ENCODE results near the gene GFRA3.

Gene GFRA3

GRCh38 chr5:138230261-138230660 is 44.2 kb downstream of the GFRA3 start:
- ChIA-PET POLR2A (interaction anchor here (1.0 kb wide), 1 partner anchor 27 kb away, joined by 3 read pairs; no protein-coding TSS in a partner anchor), CTCF (interaction anchor here (0.6 to 14.6 kb wide), 5 partner anchors 13 to 1041 kb away, joined by 3 to 135 read pairs (median 3); no protein-coding TSS in a partner anchor)
- no peaks in the 10 kb centered on the region for H3K36me3 ChIP-seq (ENCODE audit: control insufficient read depth in 4 of 4, insufficient read depth in 4 of 4, low read length in 3 of 4)
- DNase-seq: no peak
- H3K27ac ChIP-seq (ENCODE audit: insufficient read depth in 1 of 2, low read depth in 1 of 2, low read length in 2 of 2, poor library complexity in 1 of 2, severe bottlenecking in 2 of 2): no peak overlapping the region
- H3K4me3 ChIP-seq (ENCODE audit: control insufficient read depth in 1 of 7, extremely low read depth in 1 of 7, insufficient read depth in 4 of 7, low read depth in 2 of 7, low read length in 6 of 7): no peak overlapping the region
- H3K27me3 ChIP-seq (replicated peaks in 2 of 5; ENCODE audit: control insufficient read depth in 4 of 5, insufficient read depth in 5 of 5, low read length in 4 of 5): peaks cover 0 to 5% (median 0%) of the 10 kb centered on the region in 5 experiments
- H3K4me1 ChIP-seq (ENCODE audit: control extremely low read depth in 1 of 4, control insufficient read depth in 4 of 4, insufficient read depth in 4 of 4, low read length in 3 of 4): peaks cover 0 to 8% (median 5%) of the 10 kb centered on the region in 4 experiments
- H3K9me3 ChIP-seq (ENCODE audit: control extremely low read depth in 1 of 5, control insufficient read depth in 4 of 5, insufficient read depth in 2 of 5, low read depth in 1 of 5, low read length in 4 of 5): peaks cover 2 to 17% (median 9%) of the 10 kb centered on the region in 5 experiments

- no peak overlapping the region for H3K27ac ChIP-seq (ENCODE audit: insufficient read depth in 1 of 2, low read depth in 1 of 2, low read length in 2 of 2, poor library complexity in 1 of 2, severe bottlenecking in 2 of 2)
- WGBS (ENCODE audit: insufficient coverage): 44% methylated on average over 2 of the region's 6 CpGs
- H3K4me1 ChIP-seq (ENCODE audit: control extremely low read depth in 1 of 4, control insufficient read depth in 4 of 4, insufficient read depth in 4 of 4, low read length in 3 of 4): peaks cover 0 to 8% (median 5%) of the 10 kb centered on the region in 4 experiments
- H3K9me3 ChIP-seq (ENCODE audit: control extremely low read depth in 1 of 5, control insufficient read depth in 4 of 5, insufficient read depth in 2 of 5, low read depth in 1 of 5, low read length in 4 of 5): peaks cover 2 to 17% (median 9%) of the 10 kb centered on the region in 5 experiments
- H3K4me3 ChIP-seq (ENCODE audit: control insufficient read depth in 1 of 7, extremely low read depth in 1 of 7, insufficient read depth in 4 of 7, low read depth in 2 of 7, low read length in 6 of 7): no peak overlapping the region
- peaks cover 0 to 5% (median 0%) of the 10 kb centered on the region in 5 experiments for H3K27me3 ChIP-seq (replicated peaks in 2 of 5; ENCODE audit: control insufficient read depth in 4 of 5, insufficient read depth in 5 of 5, low read length in 4 of 5)
- POLR2A ChIA-PET: interaction anchor here (1.0 kb wide), 1 partner anchor 28 kb away, joined by 3 read pairs; no protein-coding TSS in a partner anchor
- no peak for DNase-seq
- CTCF ChIA-PET: interaction anchor here (0.6 to 14.6 kb wide), 4 partner anchors 13 to 54 kb away, joined by 3 to 135 read pairs (median 4); no protein-coding TSS in a partner anchor
- H3K36me3 ChIP-seq (ENCODE audit: control insufficient read depth in 4 of 4, insufficient read depth in 4 of 4, low read length in 3 of 4): no peaks in the 10 kb centered on the region
Measured at GRCh38 chr5:138229387-138229786, 45.0 kb downstream of the GFRA3 start.

GRCh38 chr5:138226910-138227309 is 47.5 kb downstream of the GFRA3 start:
- Histone ChIP-seq H3K27ac (ENCODE audit: insufficient read depth in 1 of 2, low read depth in 1 of 2, low read length in 2 of 2, poor library complexity in 1 of 2, severe bottlenecking in 2 of 2) (no peak overlapping the region), H3K27me3 (replicated peaks in 2 of 5; ENCODE audit: control insufficient read depth in 4 of 5, insufficient read depth in 5 of 5, low read length in 4 of 5) (peaks cover 0 to 5% (median 0%) of the 10 kb centered on the region in 5 experiments), H3K4me1 (ENCODE audit: control extremely low read depth in 1 of 4, control insufficient read depth in 4 of 4, insufficient read depth in 4 of 4, low read length in 3 of 4) (peaks cover 0 to 12% (median 8%) of the 10 kb centered on the region in 4 experiments), H3K9me3 (ENCODE audit: control extremely low read depth in 1 of 5, control insufficient read depth in 4 of 5, insufficient read depth in 2 of 5, low read depth in 1 of 5, low read length in 4 of 5) (peaks cover 2 to 17% (median 9%) of the 10 kb centered on the region in 5 experiments), H3K4me3 (ENCODE audit: control insufficient read depth in 1 of 7, extremely low read depth in 1 of 7, insufficient read depth in 4 of 7, low read depth in 2 of 7, low read length in 6 of 7) (no peak overlapping the region), H3K36me3 (ENCODE audit: control insufficient read depth in 4 of 4, insufficient read depth in 4 of 4, low read length in 3 of 4) (no peaks in the 10 kb centered on the region)
- peak in 2 of 3 donors; percentile 67 to 72 for DNase-seq
- ChIA-PET CTCF (interaction anchor here (0.6 to 14.6 kb wide), 4 partner anchors 8 to 56 kb away, joined by 3 to 135 read pairs (median 83); no protein-coding TSS in a partner anchor), POLR2A (no interaction called here)

- Histone ChIP-seq H3K36me3 (ENCODE audit: control insufficient read depth in 4 of 4, insufficient read depth in 4 of 4, low read length in 3 of 4) (no peaks in the 10 kb centered on the region), H3K27me3 (replicated peaks in 2 of 5; ENCODE audit: control insufficient read depth in 4 of 5, insufficient read depth in 5 of 5, low read length in 4 of 5) (peaks cover 0 to 5% (median 0%) of the 10 kb centered on the region in 5 experiments), H3K4me1 (ENCODE audit: control extremely low read depth in 1 of 4, control insufficient read depth in 4 of 4, insufficient read depth in 4 of 4, low read length in 3 of 4) (peaks cover 0 to 10% (median 2%) of the 10 kb centered on the region in 4 experiments), H3K27ac (ENCODE audit: insufficient read depth in 1 of 2, low read depth in 1 of 2, low read length in 2 of 2, poor library complexity in 1 of 2, severe bottlenecking in 2 of 2) (no peak overlapping the region), H3K9me3 (ENCODE audit: control extremely low read depth in 1 of 5, control insufficient read depth in 4 of 5, insufficient read depth in 2 of 5, low read depth in 1 of 5, low read length in 4 of 5) (peaks cover 2 to 17% (median 9%) of the 10 kb centered on the region in 5 experiments), H3K4me3 (ENCODE audit: control insufficient read depth in 1 of 7, extremely low read depth in 1 of 7, insufficient read depth in 4 of 7, low read depth in 2 of 7, low read length in 6 of 7) (no peak overlapping the region)
- DNase-seq: no peak
- WGBS (ENCODE audit: insufficient coverage): 100% methylated on average over 3 of the region's 6 CpGs
- CTCF ChIA-PET: interaction anchor here (1.3 to 14.6 kb wide), 9 partner anchors 9 to 83 kb away, joined by 3 to 135 read pairs (median 12); partner anchors contain the start of gene GFRA3
- POLR2A ChIA-PET: interaction anchor here (1.2 kb wide), 1 partner anchor 15 kb away, joined by 4 read pairs; no protein-coding TSS in a partner anchor
Measured at GRCh38 chr5:138224712-138225111, 49.7 kb downstream of the GFRA3 start.

- H3K27me3 ChIP-seq (replicated peaks in 2 of 5; ENCODE audit: control insufficient read depth in 4 of 5, insufficient read depth in 5 of 5, low read length in 4 of 5): no peaks in the 10 kb centered on the region
- H3K36me3 ChIP-seq (ENCODE audit: control insufficient read depth in 4 of 4, insufficient read depth in 4 of 4, low read length in 3 of 4): no peaks in the 10 kb centered on the region
- H3K27ac ChIP-seq (ENCODE audit: insufficient read depth in 1 of 2, low read depth in 1 of 2, low read length in 2 of 2, poor library complexity in 1 of 2, severe bottlenecking in 2 of 2): no peak overlapping the region
- peaks cover 0 to 6% (median 2%) of the 10 kb centered on the region in 4 experiments for H3K4me1 ChIP-seq (ENCODE audit: control extremely low read depth in 1 of 4, control insufficient read depth in 4 of 4, insufficient read depth in 4 of 4, low read length in 3 of 4)
- CTCF ChIA-PET: interaction anchor here (0.6 to 14.6 kb wide), 21 partner anchors 8 to 108 kb away, joined by 3 to 135 read pairs (median 6); partner anchors contain the start of genes CDC23, CDC25C and GFRA3
- no peak overlapping the region for H3K4me3 ChIP-seq (ENCODE audit: control insufficient read depth in 1 of 7, extremely low read depth in 1 of 7, insufficient read depth in 4 of 7, low read depth in 2 of 7, low read length in 6 of 7)
- POLR2A ChIA-PET: interaction anchor here (1.1 to 1.2 kb wide), 2 partner anchors 17 to 60 kb away, joined by 4 read pairs; no protein-coding TSS in a partner anchor
- DNase-seq: no peak
- H3K9me3 ChIP-seq (ENCODE audit: control extremely low read depth in 1 of 5, control insufficient read depth in 4 of 5, insufficient read depth in 2 of 5, low read depth in 1 of 5, low read length in 4 of 5): peaks cover 2 to 17% (median 9%) of the 10 kb centered on the region in 5 experiments
- WGBS (ENCODE audit: insufficient coverage): 100% methylated on average over 1 of the region's 1 CpG
Measured at GRCh38 chr5:138223532-138223931, 50.9 kb downstream of the GFRA3 start.

- CTCF ChIA-PET: interaction anchor here (0.6 to 3.1 kb wide), 10 partner anchors 8 to 869 kb away, joined by 3 to 14 read pairs (median 4); partner anchors contain the start of gene GFRA3
- peaks cover 0 to 2% (median 0%) of the 10 kb centered on the region in 5 experiments for H3K9me3 ChIP-seq (ENCODE audit: control extremely low read depth in 1 of 5, control insufficient read depth in 4 of 5, insufficient read depth in 2 of 5, low read depth in 1 of 5, low read length in 4 of 5)
- no peaks in the 10 kb centered on the region for H3K36me3 ChIP-seq (ENCODE audit: control insufficient read depth in 4 of 4, insufficient read depth in 4 of 4, low read length in 3 of 4)
- H3K27me3 ChIP-seq (replicated peaks in 2 of 5; ENCODE audit: control insufficient read depth in 4 of 5, insufficient read depth in 5 of 5, low read length in 4 of 5): no peaks in the 10 kb centered on the region
- DNase-seq: no peak
- H3K4me3 ChIP-seq (ENCODE audit: control insufficient read depth in 1 of 7, extremely low read depth in 1 of 7, insufficient read depth in 4 of 7, low read depth in 2 of 7, low read length in 6 of 7): no peak overlapping the region
- WGBS (ENCODE audit: insufficient coverage): 90% methylated on average over 2 of the region's 2 CpGs
- peaks cover 6 to 18% (median 11%) of the 10 kb centered on the region in 4 experiments for H3K4me1 ChIP-seq (ENCODE audit: control extremely low read depth in 1 of 4, control insufficient read depth in 4 of 4, insufficient read depth in 4 of 4, low read length in 3 of 4)
- POLR2A ChIA-PET: no interaction called here
- H3K27ac ChIP-seq (ENCODE audit: insufficient read depth in 1 of 2, low read depth in 1 of 2, low read length in 2 of 2, poor library complexity in 1 of 2, severe bottlenecking in 2 of 2): no peak overlapping the region
Measured at GRCh38 chr5:138216799-138217198, 57.6 kb downstream of the GFRA3 start.
